Activated CD8-positive, alpha-beta memory T cell treated with anti-CD3 and anti-CD28 coated beads for 48 hours (primary cell): Measurements from ENCODE around the gene ZNF768.
"Not testable (repeated sequence)": the region's sequence is repeated elsewhere in the genome, so short reads cannot be mapped to it uniquely, and the experiment has no call there.

Source experiments
- DNase-seq, 3 experiments: peaks; one replicate each; pipeline ENCODE4 v3.0.0-alpha.2; 2020; ENCODE audit warnings: low read depth in 2 of 3, low spot score in 2 of 3

ZNF768 gene

GRCh38 chr16:30533748-30534367, 7.5 kb upstream of the ZNF768 start:
- DNase-seq: no peak

- no peak for DNase-seq
These were observed 6.8 kb upstream of the ZNF768 start for GRCh38 chr16:30533146-30533522.

- no peak for DNase-seq
These were observed 6.1 kb upstream of the ZNF768 start for GRCh38 chr16:30532285-30533145.

- DNase-seq: no peak
These were observed 4.0 kb upstream of the ZNF768 start for GRCh38 chr16:30530163-30531037.

DNA sequence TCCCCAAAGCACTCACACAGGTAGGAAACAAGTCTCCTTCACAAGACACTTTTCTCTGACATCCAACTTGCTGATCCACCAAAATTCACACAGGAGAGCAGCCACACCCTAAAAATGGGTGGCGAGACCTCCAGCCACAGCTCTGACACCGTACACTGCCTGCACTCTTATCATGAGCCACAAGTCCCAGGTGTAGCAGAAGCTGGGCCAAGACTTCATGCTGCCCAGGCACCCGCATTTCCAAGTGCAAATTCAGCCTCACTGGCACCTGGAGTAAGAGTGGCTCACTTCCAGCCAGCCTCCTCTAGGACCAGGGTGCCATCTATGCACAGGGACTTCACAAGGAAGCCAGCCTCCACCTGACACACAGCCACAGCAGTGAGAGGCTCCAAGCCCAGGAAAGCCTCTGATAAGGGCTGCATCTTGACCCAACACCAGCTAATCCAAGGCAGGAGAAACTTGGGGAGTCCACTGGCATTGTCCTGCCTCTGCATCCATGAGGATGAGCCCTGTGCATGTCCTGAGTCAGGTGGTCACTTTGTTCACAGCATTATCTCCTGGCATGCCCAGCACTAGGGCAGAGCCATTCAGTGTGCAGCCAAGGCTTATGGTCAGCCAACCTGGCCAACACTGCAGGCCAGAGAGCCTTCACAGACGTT, 2.6 kb upstream of the ZNF768 start:
- DNase-seq: no peak

DNA sequence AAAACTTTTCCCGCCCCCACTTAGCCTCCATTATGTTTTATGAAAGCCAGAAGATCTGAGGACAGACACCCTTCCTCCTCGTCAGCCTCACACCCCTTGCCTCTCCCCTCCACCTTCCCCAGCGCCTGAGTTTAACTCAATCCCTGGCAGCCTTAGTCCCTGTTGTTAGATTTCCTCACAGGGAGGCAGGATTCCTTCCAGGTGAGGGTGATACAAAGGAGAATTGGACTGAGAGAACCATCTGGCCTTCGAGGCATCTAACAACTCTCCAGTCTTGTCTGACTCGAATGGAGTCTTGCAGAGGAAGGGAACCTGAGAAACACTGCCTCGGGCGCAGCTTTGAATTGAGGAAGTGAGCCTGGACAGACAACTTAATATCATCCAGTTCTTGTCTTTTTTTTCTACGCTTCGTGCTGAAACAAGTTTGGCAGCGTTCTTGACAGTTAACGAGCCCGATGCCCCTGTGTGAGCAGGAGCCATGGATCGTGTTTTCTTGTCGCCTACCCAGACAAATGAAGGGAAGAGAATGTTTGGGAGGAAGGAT, 1.3 kb upstream of the ZNF768 start:
- DNase-seq: no peak

- peak; percentile 74 to 95 (median 87) for DNase-seq
These were observed 663 bp upstream of the ZNF768 start for GRCh38 chr16:30526823-30527634.

GRCh38 chr16:30525844-30526136, 576 bp downstream of the ZNF768 start:
- no peak for DNase-seq

DNA sequence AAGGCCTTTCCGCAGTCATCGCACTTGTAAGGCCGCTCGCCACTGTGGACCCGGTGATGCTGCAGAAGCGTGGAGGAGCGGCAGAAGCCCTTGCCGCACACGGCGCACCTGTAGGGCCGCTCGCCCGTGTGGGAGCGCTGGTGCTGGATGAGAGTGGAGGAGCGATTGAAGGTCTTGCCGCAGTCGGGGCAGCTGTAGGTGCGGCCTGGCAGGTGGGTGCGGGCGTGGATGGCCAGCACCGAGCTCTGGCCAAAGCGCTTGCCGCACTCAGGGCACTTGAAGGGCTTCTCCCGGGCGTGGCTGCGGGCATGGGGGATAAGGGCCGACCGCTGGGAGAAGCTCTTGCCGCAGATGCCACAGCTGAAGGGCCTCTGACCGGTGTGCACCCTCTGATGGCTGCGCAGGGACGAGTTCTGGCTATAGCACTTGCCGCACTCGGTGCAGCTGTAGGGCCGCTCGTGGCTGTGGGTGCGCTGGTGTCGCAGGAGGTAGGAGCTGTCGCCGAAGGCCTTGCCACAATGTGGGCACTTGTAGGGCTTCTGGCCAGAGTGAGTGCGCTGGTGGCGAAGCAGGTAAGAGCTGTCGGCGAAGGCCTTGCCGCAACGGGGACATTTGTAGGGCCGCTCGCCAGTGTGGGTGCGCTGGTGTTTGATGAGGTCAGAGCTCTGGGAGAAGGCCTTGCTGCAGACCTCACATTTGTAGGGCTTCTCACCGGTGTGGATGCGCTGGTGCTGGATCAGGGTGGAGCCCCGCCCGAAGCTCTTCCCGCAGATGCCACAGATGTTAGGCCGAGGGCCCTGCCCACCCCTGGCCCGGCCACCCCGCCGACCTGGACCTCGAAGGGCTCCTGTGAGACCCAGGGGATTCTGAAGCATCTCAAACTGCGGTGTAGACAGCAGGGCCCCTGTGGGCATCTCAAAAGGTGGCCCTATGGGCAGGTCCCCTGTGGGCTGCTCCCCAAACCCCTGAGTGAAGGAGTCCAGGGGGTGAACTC, 1.5 kb downstream of the ZNF768 start:
- DNase-seq: no peak

DNA sequence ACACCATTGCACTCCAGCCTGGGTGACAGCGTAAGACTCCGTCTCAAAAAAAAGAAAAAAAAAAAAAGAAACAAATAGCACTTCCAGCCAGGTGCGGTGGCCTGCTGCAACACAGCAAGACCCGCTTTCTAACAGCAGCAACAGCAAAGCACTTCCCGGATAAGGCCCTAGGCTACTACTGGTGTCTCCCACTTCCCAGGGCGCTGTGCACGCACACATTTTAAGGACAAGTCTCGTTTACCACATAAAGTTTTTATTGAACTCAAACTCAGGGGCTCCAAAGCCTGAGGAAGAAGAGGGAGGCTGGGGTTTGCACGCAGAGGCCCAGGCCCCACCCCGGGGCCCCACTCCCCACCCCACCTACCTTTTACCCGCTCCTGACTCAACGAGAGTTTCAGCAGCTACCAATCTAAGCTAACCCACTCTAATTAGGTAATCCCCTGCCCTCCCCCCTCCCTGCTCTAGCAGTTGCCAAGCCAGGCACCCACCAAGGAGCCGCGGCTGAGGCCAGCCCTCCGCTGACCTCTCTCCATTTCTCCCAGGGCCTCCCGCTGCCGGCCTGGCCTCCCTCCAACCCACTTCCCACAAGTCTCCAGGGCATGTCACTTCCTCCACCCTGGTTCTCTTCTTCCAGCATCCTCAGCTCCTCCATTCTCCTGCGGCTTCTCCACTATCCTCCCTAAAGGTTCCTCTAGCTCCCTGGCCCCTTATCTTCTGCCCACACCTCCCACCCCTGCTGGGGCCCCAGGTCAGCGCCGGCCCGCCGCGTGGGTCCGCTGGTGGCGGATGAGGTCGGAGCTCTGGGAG, 2.4 kb downstream of the ZNF768 start:
- DNase-seq: no peak

GRCh38 chr16:30522702-30523463, 3.5 kb downstream of the ZNF768 start:
- DNase-seq: not testable (repeated sequence)

DNA sequence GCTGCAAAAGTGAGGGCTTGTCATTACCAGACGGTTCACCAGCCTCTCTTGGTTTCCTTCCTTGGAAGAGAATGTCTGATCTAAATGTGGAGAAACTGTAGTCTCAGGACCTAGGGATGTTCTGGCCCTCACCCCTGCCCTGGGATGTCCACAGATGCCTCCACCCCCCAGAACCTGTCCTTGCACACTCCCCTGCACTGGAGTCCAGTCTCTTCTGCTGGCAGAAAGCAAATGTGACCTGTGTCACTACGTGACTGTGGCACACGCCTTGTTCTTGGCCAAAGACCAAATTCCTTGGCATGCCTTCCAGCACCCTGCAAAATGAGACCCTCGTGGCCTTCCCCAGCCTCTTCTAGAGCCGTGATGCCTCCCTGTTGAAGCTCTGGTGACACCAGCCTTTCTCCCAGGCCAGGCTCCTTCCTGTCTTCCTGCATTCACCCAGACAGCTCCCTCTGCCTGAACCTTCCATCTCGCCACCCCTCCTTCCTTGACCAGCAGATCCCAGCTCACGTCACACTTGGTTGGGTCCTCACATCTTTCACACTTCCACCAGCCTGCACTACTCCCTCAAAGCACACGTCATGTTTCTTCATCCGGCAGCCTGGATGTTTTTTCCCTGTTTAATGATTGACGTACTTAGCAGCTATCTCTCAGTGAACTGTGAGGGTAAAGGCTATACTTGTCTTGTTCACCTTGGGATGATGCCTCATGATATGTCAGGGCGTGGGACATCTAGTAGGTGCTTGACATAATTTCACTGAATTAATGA, 4.3 kb downstream of the ZNF768 start:
- DNase-seq: no peak

DNA sequence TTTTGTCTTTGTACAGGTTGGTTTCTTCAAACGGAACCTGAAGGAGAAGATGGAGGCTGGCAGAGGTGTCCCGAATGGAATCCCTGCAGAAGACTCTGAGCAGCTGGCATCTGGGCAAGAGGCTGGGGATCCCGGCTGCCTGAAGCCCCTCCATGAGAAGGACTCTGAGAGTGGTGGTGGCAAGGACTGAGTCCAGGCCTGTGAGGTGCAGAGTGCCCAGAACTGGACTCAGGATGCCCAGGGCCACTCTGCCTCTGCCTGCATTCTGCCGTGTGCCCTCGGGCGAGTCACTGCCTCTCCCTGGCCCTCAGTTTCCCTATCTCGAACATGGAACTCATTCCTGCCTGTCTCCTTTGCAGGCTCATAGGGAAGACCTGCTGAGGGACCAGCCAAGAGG, 4.9 kb downstream of the ZNF768 start:
- no peak for DNase-seq

DNA sequence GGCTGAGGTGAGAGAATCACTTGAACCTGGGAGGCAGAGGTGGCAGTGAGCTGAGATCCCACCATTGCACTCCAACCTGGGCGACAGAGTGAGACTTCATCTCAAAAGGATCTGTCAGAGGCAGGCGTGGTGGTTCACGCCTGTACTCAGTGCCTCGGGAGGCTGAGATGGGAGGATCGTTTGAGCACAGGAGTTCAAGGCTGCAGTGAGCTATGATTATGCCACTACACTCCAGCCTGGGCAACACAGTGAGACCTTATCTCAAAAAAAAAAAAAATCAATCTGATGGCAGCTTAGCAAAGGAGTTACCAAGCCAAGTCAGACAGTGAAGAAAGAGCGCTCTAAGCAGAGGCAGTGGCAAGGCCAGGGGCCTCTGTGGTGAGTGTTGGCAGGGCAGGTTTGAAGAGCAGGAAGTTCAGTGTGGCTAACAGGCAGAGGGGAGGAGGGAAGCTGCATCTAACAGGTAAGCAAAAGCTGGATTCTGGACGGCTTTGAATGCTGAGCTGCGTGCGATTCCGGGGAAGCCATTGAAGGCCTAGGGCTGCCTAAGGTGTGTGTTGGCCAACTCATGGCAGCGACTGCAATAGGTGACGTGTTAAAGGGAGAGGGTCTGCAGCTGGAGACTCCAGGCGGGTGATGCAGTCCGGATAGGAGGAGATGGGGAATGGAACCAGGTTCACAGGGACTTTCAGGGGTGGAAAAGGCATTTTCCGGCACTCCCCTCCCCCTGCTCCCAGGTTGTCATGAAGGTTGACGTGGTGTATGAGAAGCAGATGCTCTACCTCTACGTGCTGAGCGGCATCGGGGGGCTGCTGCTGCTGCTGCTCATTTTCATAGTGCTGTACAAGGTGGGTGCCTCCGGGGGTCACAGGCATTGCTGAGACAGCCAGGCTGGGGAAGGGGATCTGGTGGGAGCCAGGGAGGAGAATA, 7.0 kb downstream of the ZNF768 start:
- DNase-seq: no peak

DNA sequence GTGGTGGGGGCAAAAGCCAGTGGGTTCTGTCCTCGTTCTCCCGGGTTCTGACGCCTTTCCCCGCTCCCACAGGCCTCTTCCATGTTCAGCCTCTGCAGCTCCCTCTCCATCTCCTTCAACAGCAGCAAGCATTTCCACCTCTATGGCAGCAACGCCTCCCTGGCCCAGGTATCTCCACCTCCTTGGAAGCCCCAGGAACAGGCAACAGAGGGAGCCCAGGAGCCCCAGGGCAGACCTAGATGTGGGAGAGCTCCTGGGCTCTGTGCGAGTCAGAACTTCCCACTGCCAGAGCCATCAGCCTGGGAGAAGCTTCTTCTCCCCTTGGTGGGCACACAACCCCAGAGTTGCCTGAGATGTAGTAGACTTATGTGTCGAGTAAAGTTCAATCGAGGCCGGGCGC, 7.8 kb downstream of the ZNF768 start:
- DNase-seq: no peak

DNA sequence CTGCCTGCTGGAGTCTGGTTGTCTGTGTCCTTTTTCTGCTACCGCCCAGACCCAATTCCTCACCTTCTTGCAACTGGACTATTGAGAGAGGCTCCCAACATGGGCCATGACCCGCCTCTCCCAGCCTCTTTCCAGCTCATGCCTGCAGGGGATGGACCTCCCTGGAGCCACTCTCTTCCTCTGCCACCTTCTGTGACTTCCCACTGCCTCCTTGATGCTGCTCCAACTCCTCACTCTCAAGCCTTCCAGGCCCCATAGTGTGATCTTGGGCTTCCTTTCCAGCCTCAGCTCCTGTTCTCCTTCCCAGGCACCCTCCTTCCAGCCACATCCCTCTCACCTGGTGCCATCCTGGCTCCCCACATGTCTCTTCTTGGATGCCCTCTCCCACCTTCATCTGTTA, 11.1 kb downstream of the ZNF768 start:
- no peak for DNase-seq
